Hepatocyte (in vitro differentiated cells): ENCODE results near the gene SEMA4C.

Source experiments
- EZH2 ChIP-seq: fragments of 200-600 bp; sonication (generic); IDR thresholded peaks from 2 replicates; pipeline ENCODE4 v1.6.1; 2016; ENCODE audit warnings: antibody characterized with exemption, mild to moderate bottlenecking, borderline replicate concordance
- EZH2phosphoT487 ChIP-seq: fragments of 200-600 bp; sonication (generic); IDR thresholded peaks from one replicate; pipeline ENCODE4 v1.6.1; 2018; ENCODE audit warnings: antibody characterized with exemption, mild to moderate bottlenecking, low read depth, moderate library complexity; ENCODE audit not compliant: unreplicated experiment, severe bottlenecking

GRCh38 chr2:96864343-96865091 is 5.4 kb downstream of the SEMA4C start:
- no peak for TF ChIP-seq EZH2phosphoT487
- TF ChIP-seq EZH2, result no peak
